MM.1S (cell line): Measurements from ENCODE around the gene DUS2.

Experiments used
- DNase-seq: peaks from one replicate; pipeline ENCODE4 v3.0.0-alpha.2; 2015
- H2AFZ ChIP-seq: fragments of 300-600 bp; sonication (generic); 2 replicates; pipeline ENCODE4 v1.6.0; 2016; ENCODE audit warnings: antibody characterized with exemption, low read length
- H3F3A ChIP-seq: fragments of 300-600 bp; sonication (generic); 2 replicates; pipeline ENCODE4 v1.6.1; 2016; ENCODE audit warnings: mild to moderate bottlenecking, antibody characterized with exemption, low read length, moderate library complexity, mixed read lengths; ENCODE audit not compliant: insufficient read depth
- H3K27ac ChIP-seq: fragments of 300-600 bp; sonication (generic); 2 replicates; pipeline ENCODE4 v1.5.1; 2016; ENCODE audit warnings: mild to moderate bottlenecking, low read length
- H3K27me3 ChIP-seq: fragments of 300-600 bp; sonication (generic); replicated peaks from 2 replicates; pipeline ENCODE4 v1.6.0; 2016; ENCODE audit warnings: low read length; ENCODE audit not compliant: insufficient read depth
- H3K36me3 ChIP-seq: fragments of 300-600 bp; sonication (generic); replicated peaks from 2 replicates; pipeline ENCODE4 v1.6.1; 2016; ENCODE audit warnings: mild to moderate bottlenecking, low read length, mixed read lengths; ENCODE audit not compliant: insufficient read depth
- H3K4me1 ChIP-seq: fragments of 300-600 bp; sonication (generic); 2 replicates; pipeline ENCODE4 v1.6.1; 2016; ENCODE audit warnings: low read length, mixed read lengths
- H3K4me2 ChIP-seq: fragments of 300-600 bp; sonication (generic); 2 replicates; pipeline ENCODE4 v1.6.0; 2016; ENCODE audit warnings: low read depth, low read length
- H3K4me3 ChIP-seq: fragments of 300-600 bp; sonication (generic); 2 replicates; pipeline ENCODE4 v1.5.1; 2016; ENCODE audit warnings: low read length, mixed read lengths
- H3K79me2 ChIP-seq: fragments of 300-600 bp; sonication (generic); 2 replicates; pipeline ENCODE4 v1.6.1; 2016; ENCODE audit warnings: mixed run types, low read length, mixed read lengths
- H3K9ac ChIP-seq: fragments of 300-600 bp; sonication (generic); 2 replicates; pipeline ENCODE4 v1.6.1; 2016; ENCODE audit warnings: low read length, mixed read lengths
- H3K9me2 ChIP-seq: fragments of 300-600 bp; sonication (generic); replicated peaks from 2 replicates; pipeline ENCODE4 v1.6.1; 2016; ENCODE audit warnings: mild to moderate bottlenecking, low read length, mixed read lengths; ENCODE audit not compliant: insufficient read depth
- H3K9me3 ChIP-seq: fragments of 300-600 bp; sonication (generic); replicated peaks from 2 replicates; pipeline ENCODE4 v1.6.1; 2016; ENCODE audit warnings: mild to moderate bottlenecking, low read length, mixed read lengths; ENCODE audit not compliant: insufficient read depth
- H4K20me1 ChIP-seq: fragments of 300-600 bp; sonication (generic); 2 replicates; pipeline ENCODE4 v1.6.1; 2016; ENCODE audit warnings: mild to moderate bottlenecking, low read length, moderate library complexity, mixed read lengths; ENCODE audit not compliant: insufficient read depth
- CTCF ChIP-seq: fragments of 300-600 bp; sonication (generic); IDR thresholded peaks from 2 replicates; pipeline ENCODE4 v1.5.1; 2016; ENCODE audit warnings: antibody characterized with exemption, low read length, mixed read lengths
- EZH2 ChIP-seq: fragments of 300-600 bp; sonication (generic); optimal IDR thresholded peaks from 2 replicates; pipeline ENCODE3; 2017; ENCODE audit warnings: low read depth, mild to moderate bottlenecking, antibody characterized with exemption, low read length, mixed read lengths
- EZH2phosphoT487 ChIP-seq: fragments of 300-600 bp; sonication (generic); IDR thresholded peaks from 2 replicates; pipeline ENCODE4 v1.6.1; 2018; ENCODE audit warnings: antibody characterized with exemption, low read length

Gene DUS2

GRCh38 chr16:67977005-67977404 is 46.1 kb upstream of the DUS2 start:
- no peaks in the 10 kb centered on the region for H3K36me3 ChIP-seq
- no peaks in the 10 kb centered on the region for H3K9me3 ChIP-seq
- TF ChIP-seq EZH2phosphoT487 (no peak), CTCF (no peak), EZH2 (no peak)
- no peaks in the 10 kb centered on the region for H3K27me3 ChIP-seq
- H3K4me2 ChIP-seq, result no peak overlapping the region
- H3K4me1 ChIP-seq, result peaks cover 17% of the 10 kb centered on the region
- peaks cover 5% of the 10 kb centered on the region; the same call in 1 of the 2 replicates for H3F3A ChIP-seq
- no peak overlapping the region for H3K9ac ChIP-seq
- no peak overlapping the region for H3K4me3 ChIP-seq
- no peak overlapping the region for H3K27ac ChIP-seq
- H3K9me2 ChIP-seq, result no peaks in the 10 kb centered on the region
- H3K79me2 ChIP-seq, result no peaks in the 10 kb centered on the region
- no peak for DNase-seq
- no peak overlapping the region for H2AFZ ChIP-seq
- no peaks in the 10 kb centered on the region for H4K20me1 ChIP-seq

DNA sequence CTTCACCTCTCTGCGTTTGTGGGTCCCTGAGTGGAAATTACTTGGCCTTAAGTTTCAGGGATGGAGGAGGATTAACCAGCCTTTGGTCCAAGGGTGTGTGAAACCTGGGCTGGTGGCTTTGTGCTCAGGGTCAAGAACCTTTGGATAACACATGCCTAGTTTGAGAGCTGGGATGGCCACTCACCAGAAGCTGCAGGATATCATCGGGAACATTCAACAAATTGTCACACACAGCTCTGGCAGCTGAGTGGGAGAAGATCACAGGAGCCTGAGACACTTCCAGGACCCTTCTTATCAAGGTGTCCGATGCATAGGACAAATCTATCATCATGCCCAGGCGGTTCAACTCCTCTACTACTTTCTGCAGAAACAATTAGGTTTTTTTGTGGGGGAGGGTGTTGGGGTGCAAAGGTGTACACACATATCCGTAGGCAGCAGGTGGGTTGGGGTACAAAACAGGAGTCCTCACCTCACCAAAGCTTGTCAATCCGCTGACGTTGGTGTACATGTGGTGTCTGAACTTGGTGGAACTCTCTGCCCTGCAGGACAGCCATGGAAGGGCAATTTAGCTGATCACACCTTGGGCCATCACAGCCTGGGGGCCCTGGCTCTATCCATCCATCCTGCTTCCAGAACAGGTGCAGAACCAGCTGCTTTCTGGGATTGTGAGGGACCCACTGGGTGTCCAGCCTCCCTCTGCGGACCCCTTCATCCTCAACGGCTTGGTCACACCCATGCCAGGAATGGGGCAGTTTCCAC is 45.4 kb upstream of the DUS2 start:
- Histone ChIP-seq H3K9ac (no peak overlapping the region), H3K4me2 (no peak overlapping the region), H3K27ac (no peak overlapping the region), H3F3A (peaks cover 5% of the 10 kb centered on the region; the same call in 1 of the 2 replicates), H4K20me1 (no peaks in the 10 kb centered on the region), H3K9me2 (no peaks in the 10 kb centered on the region), H2AFZ (no peak overlapping the region), H3K79me2 (no peaks in the 10 kb centered on the region), H3K27me3 (no peaks in the 10 kb centered on the region), H3K4me3 (no peak overlapping the region), H3K36me3 (no peaks in the 10 kb centered on the region), H3K4me1 (peaks cover 17% of the 10 kb centered on the region), H3K9me3 (no peaks in the 10 kb centered on the region)
- TF ChIP-seq CTCF (no peak), EZH2 (no peak)
- no peak for DNase-seq

DNA sequence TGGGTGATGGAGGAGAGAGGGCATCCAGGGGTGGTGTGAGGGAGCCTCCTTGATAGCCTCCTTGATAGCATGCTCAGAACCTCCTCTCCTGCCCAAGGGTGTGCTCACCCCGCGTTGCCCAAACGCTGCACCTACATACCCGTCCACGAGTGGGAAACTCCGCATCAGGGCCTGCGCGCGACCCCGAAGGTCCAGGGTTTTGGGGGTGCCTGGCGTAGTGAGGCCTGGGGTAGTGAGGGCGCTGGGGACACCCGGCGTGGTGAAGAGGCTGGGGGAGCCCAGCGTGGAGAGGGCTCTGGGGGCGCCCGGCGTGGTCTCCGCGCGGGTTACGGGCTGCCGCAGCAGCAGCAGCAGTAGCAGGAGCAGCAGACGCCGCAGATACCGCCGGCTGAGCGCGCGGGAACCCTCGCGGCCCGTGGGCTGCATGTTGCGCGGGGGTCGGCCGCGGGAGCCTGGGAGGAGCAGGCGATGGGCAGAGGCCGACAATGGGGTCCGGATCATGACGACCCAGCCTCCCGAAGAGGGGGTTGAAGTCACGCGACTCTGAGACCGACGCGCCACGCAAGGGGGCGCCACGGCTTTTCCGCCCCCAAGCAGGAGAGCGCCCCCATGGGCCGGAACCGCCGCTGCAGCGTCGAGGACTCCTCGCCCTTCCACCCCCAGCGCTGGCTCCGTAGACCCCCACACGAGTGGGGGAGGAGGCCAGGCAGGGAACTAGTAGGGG is 43.0 kb upstream of the DUS2 start, which contains the start of gene DPEP3:
TSS of gene DPEP3 (minus strand) at position 545 of the 724 bp plus-strand sequence. CDS start at position 426, 119 bp downstream.
- Histone ChIP-seq H3K27ac (no peak within 1 kb of the TSS), H2AFZ (no peak within 1 kb of the TSS)

More for the DNA sequence above, 43.0 kb upstream of the DUS2 start, which contains the start of gene DPEP3:
- no peak for DNase-seq
- Histone ChIP-seq H3K36me3 (no peaks in the 10 kb centered on the region), H3K27me3 (no peaks in the 10 kb centered on the region), H4K20me1 (no peaks in the 10 kb centered on the region), H3K4me3 (no peak within 1 kb of the TSS), H3K9ac (no peak within 1 kb of the TSS), H3K79me2 (no peaks in the 10 kb centered on the region), H3K4me2 (no peak within 1 kb of the TSS), H3K9me2 (no peaks in the 10 kb centered on the region), H3K4me1 (peaks cover 17% of the 10 kb centered on the region), H3F3A (peaks cover 11% of the 10 kb centered on the region), H3K9me3 (no peaks in the 10 kb centered on the region)
- TF ChIP-seq EZH2phosphoT487, result no peak
- TF ChIP-seq EZH2, result no peak
- TF ChIP-seq CTCF, result no peak
